ENCODE data around the gene SLC12A9. TPM values are rescaled to one million over a fixed set of nuclear protein-coding genes. Genes with fewer than 3 reads are reported as not detected.

SLC12A9 gene
- total and polyA plus RNA-seq, 2 of the 4 experiments (the other 2 are of a cell fraction) = 4.5 to 16.2 TPM

- no peak overlapping the region for H2BK15ac ChIP-seq (ENCODE audit: low read depth, low read length)
- H3K27ac ChIP-seq (ENCODE audit: insufficient read depth, low read length) = no peak overlapping the region
- ATAC-seq (ENCODE audit: low read depth) (no peak), DNase-seq (no peak)
- dilution Hi-C loops (cut with HindIII; ENCODE audit: low sequenced_read_pairs, unreplicated experiment) = no loop called here
- no peak overlapping the region for H3K4ac ChIP-seq (ENCODE audit: low read depth, low read length)
- in situ Hi-C loops (cut with MboI; ENCODE audit: low sequenced_read_pairs) = no loop called here
- H3K9me3 ChIP-seq (ENCODE audit: control insufficient read depth, insufficient read depth, low read length) = no peaks in the 10 kb centered on the region
- H3K79me1 ChIP-seq (ENCODE audit: low read depth in 1 of 2, low read length in 2 of 2) = peaks cover 0 to 32% of the 10 kb centered on the region in 2 experiments; a peak in 2 of 4 replicates
- WGBS, 2 experiments (ENCODE audit: extremely low coverage in 2 of 2, insufficient read length in 1 of 2) = 95% methylated on average over 7 of the region's 22 CpGs; no CpG with 5 or more reads in 1 of the 2 experiments
- no peak for TF ChIP-seq MXI1 (IDR thresholded peaks at IDR 0.05; ENCODE audit: borderline replicate concordance, low read depth, low read length)
- TF ChIP-seq USF2 (IDR thresholded peaks at IDR 0.05; ENCODE audit: low read depth, low read length) = no peak
- no peak overlapping the region for H3K23ac ChIP-seq (ENCODE audit: low read depth, low read length)
- no peak overlapping the region for H4K8ac ChIP-seq (ENCODE audit: low read depth in 2 of 2, low read length in 2 of 2)
- no peak overlapping the region for H3K4me3 ChIP-seq (ENCODE audit: insufficient read depth, low read depth, low read length)
- ChIA-PET POLR2A (ENCODE audit: unreplicated experiment) (no interaction called here), CTCF (interaction anchor here (0.9 to 2.2 kb wide), 2 partner anchors 79 to 99 kb away, joined by 5 to 12 read pairs; partner anchors contain the start of gene POP7)
- H4K5ac ChIP-seq (ENCODE audit: low read depth, low read length) = no peak overlapping the region
- H2AK9ac ChIP-seq (replicated peaks; ENCODE audit: low read depth, low read length, poor library complexity) = no peak overlapping the region
- no peaks in the 10 kb centered on the region for H3K9me1 ChIP-seq (ENCODE audit: insufficient read depth, low read length)
- H3K27me3 ChIP-seq (ENCODE audit: control insufficient read depth, insufficient read depth, low read length) = no peaks in the 10 kb centered on the region
- H3K36me3 ChIP-seq (ENCODE audit: control insufficient read depth, insufficient read depth, low read length) = peaks cover 57% of the 10 kb centered on the region
- intact Hi-C loops (cut with micrococcal nuclease) = loop anchor here (5.0 kb wide), 3 partner anchors 32 to 78 kb away; partner anchors contain the start of gene SLC12A9
- peaks cover 15% of the 10 kb centered on the region for H4K20me1 ChIP-seq (ENCODE audit: insufficient read depth, low read length)
- H3K9ac ChIP-seq (ENCODE audit: low read depth, low read length) = no peak overlapping the region
- no peak overlapping the region for H2BK5ac ChIP-seq (ENCODE audit: low read depth, low read length, poor library complexity, severe bottlenecking)
- no peak overlapping the region for H2AK5ac ChIP-seq (ENCODE audit: low read depth, low read length)
- no peak overlapping the region for H4K91ac ChIP-seq (ENCODE audit: insufficient read depth, low read depth, low read length)
- no peak overlapping the region for H3K18ac ChIP-seq (ENCODE audit: low read depth, low read length)
- H3K14ac ChIP-seq (replicated peaks; ENCODE audit: low read depth, low read length) = no peak overlapping the region
- H2AFZ ChIP-seq (replicated peaks; ENCODE audit: low read length, poor library complexity) = no peak overlapping the region
- no peak overlapping the region for H3K4me2 ChIP-seq (ENCODE audit: low read depth, low read length)
- BruUV-seq (replicated peaks) = no TSS peak
- peaks cover 18% of the 10 kb centered on the region for H3K4me1 ChIP-seq (ENCODE audit: control insufficient read depth, insufficient read depth, low read length)
- H3K56ac ChIP-seq (ENCODE audit: extremely low read depth, insufficient read depth, low read length) = no peak overlapping the region
- H2BK20ac ChIP-seq (ENCODE audit: low read depth, low read length) = no peak overlapping the region
- H2BK120ac ChIP-seq (ENCODE audit: low read depth, low read length) = no peak overlapping the region
These were observed 47.7 kb upstream of the SLC12A9 start for GRCh38 chr7:100804681-100805431.

All from IMR-90 (cell line).